Right lobe of liver (tissue), 6 donors: ENCODE measurements around the gene NCF2. TPM values are rescaled to one million over a fixed set of nuclear protein-coding genes. Genes with fewer than 3 reads are reported as not detected.

Source experiments
- ATAC-seq, 4 donors: fragments of 200-7000 bp; cut with Tn5 transposase; one replicate each; pipeline ENCODE4 v1.9.1; 2020; ENCODE audit warnings: mild to moderate bottlenecking in 4 of 4, moderate library complexity in 4 of 4
- DNase-seq, 3 donors: peaks; one replicate each; pipeline ENCODE4 v3.0.0-alpha.2; 2020
- H3K27ac ChIP-seq, 3 donors: fragments of 200-600 bp; one replicate each; pipeline ENCODE4 v1.8.0; 2022
- H3K27me3 ChIP-seq, 2 donors: fragments of 200-600 bp; one replicate each; pipeline ENCODE4 v1.8.0; 2022
- H3K36me3 ChIP-seq, 4 donors: fragments of 200-600 bp; sonication (generic) in 1 of 4; one replicate each; pipeline versions ENCODE4 v1.5.1 to v1.8.0; 2017 to 2022; ENCODE audit warnings: control low read depth in 1 of 4
- H3K4me1 ChIP-seq, 4 donors: fragments of 200-600 bp; sonication (generic) in 1 of 4; one replicate each; pipeline versions ENCODE4 v1.5.1 to v1.8.0; 2017 to 2022; ENCODE audit warnings: control low read depth in 1 of 4
- H3K4me3 ChIP-seq, 3 donors: fragments of 200-600 bp; one replicate each; pipeline ENCODE4 v1.8.0; 2022
- H3K9me3 ChIP-seq, 4 donors: fragments of 200-600 bp; sonication (generic) in 1 of 4; one replicate each; pipeline versions ENCODE4 v1.5.1 to v1.8.0; 2017 to 2022; ENCODE audit warnings: control low read depth in 1 of 4
- CTCF ChIP-seq, 4 donors: fragments of 200-600 bp in 3 of 4; fragments of 450-650 bp in 1 of 4; IDR thresholded peaks; one replicate each; pipeline versions ENCODE4 v1.5.1 to v1.8.0; 2016 to 2022; ENCODE audit warnings: antibody characterized with exemption in 4 of 4, mild to moderate bottlenecking in 2 of 4
- POLR2A ChIP-seq: fragments of 450-650 bp; IDR thresholded peaks from one replicate; pipeline ENCODE4 v1.6.1; 2017; ENCODE audit warnings: antibody characterized with exemption, mild to moderate bottlenecking
- WGBS: methylation state at CpG from one replicate; pipeline ENCODE4 v1.1.6; 2018; ENCODE audit warnings: low coverage, low lambda C conversion rate; ENCODE audit not compliant: insufficient coverage; ENCODE audit errors: missing lambda C conversion rate; 5-methylcytosine and 5-hydroxymethylcytosine counted together
- intact Hi-C, 2 donors: fragments of 100-400 bp; cut with DNase I; formaldehyde crosslinking; loops; one replicate each; pipeline versions ENCODE4 v1.11.2 to v1.14.1; 2022
- total RNA-seq, 6 experiments: library from RNA; depleted of rRNA in 2 of 6; stranded (reverse); fragments of >200 nt in 2 of 6; fragmentation: NEBNext Ultra II Directional in 3 of 6; extraction: Animal tissue kit (Norgen Biotek cat#: 25700) in 3 of 6; gene quantifications; one replicate each; pipeline versions ENCODE4 v1.1.0 to v1.2.4, GENCODE V29; 2016 to 2023
- donor health status: DM: no; HTN: yes; CAD: no.
- donor health status: DM: no; HTN: no; CAD: no.
- donor health status: DM: no; HTN: no; CAD: no.
- donor health status: DM: no; HTN: yes; CAD: no.
- donor health status: DM: no; HTN: yes; CAD: no.

NCF2 gene
- total RNA-seq, 6 experiments from 2014 or later: 3.0 to 11.4 (median 7.9) TPM

- DNase-seq (no peak), ATAC-seq (no peak)
- no peaks in the 10 kb centered on the region for H3K27me3 ChIP-seq
- H3K36me3 ChIP-seq: no peaks in the 10 kb centered on the region
- no peaks in the 10 kb centered on the region for H3K4me1 ChIP-seq
- intact Hi-C loops: no loop called here
- no peak for TF ChIP-seq CTCF (IDR thresholded peaks at IDR 0.05)
- H3K4me3 ChIP-seq: no peak overlapping the region
- WGBS: 70% methylated on average over 6 of the region's 12 CpGs
- H3K27ac ChIP-seq: no peak overlapping the region
- no peaks in the 10 kb centered on the region for H3K9me3 ChIP-seq
These were observed 8.1 kb downstream of the NCF2 start for GRCh38 chr1:183582021-183582713.

DNA sequence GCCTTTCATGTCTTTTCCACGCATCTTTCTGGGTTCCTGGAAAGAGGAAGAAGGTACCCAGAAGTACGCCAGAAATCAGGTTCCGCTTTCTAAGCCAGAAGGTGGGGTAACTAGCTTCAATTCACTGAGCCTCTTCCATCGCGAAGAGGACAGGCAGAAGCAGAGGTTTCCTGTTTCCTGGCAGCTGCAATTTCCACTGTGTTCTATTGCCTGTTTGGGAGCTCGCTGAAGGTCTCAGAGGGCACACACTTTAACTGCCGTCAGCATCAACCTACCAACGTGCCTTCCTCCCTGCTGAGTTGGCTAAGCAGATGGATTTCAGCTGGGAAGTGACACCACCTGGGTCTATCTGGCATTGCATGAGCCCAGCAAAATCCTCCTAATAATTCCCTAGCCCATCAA lies 10.0 kb downstream of the NCF2 start:
- Histone ChIP-seq H3K27me3 (no peaks in the 10 kb centered on the region), H3K36me3 (no peaks in the 10 kb centered on the region), H3K4me3 (no peak overlapping the region), H3K27ac (no peak overlapping the region), H3K4me1 (no peaks in the 10 kb centered on the region), H3K9me3 (no peaks in the 10 kb centered on the region)
- DNase-seq (no peak), ATAC-seq (peak; percentile 74 to 86 (median 79))
- 33% methylated on average over 8 of the region's 8 CpGs for WGBS
- TF ChIP-seq CTCF (IDR thresholded peaks at IDR 0.05): peak in 3 of 4 donors; percentile 4 to 27 (median 9)
- no peak for TF ChIP-seq POLR2A
- intact Hi-C loops: no loop called here

GRCh38 chr1:183578856-183579255 lies 11.4 kb downstream of the NCF2 start:
- intact Hi-C loops: no loop called here
- Histone ChIP-seq H3K9me3 (no peaks in the 10 kb centered on the region), H3K27me3 (no peaks in the 10 kb centered on the region), H3K4me3 (no peak overlapping the region), H3K36me3 (no peaks in the 10 kb centered on the region), H3K27ac (no peak overlapping the region), H3K4me1 (no peaks in the 10 kb centered on the region)
- 40% methylated on average over 1 of the region's 2 CpGs for WGBS
- ATAC-seq (no peak), DNase-seq (no peak)
- no peak for TF ChIP-seq CTCF (IDR thresholded peaks at IDR 0.05)
- no peak for TF ChIP-seq POLR2A

GRCh38 chr1:183577897-183578465 lies 12.3 kb downstream of the NCF2 start:
- Histone ChIP-seq H3K9me3 (no peaks in the 10 kb centered on the region), H3K27me3 (no peaks in the 10 kb centered on the region), H3K4me1 (no peaks in the 10 kb centered on the region), H3K36me3 (no peaks in the 10 kb centered on the region), H3K4me3 (no peak overlapping the region), H3K27ac (no peak overlapping the region)
- intact Hi-C loops: no loop called here
- WGBS: 75% methylated on average over 5 of the region's 7 CpGs
- DNase-seq: no peak
- no peak for ATAC-seq
- no peak for TF ChIP-seq POLR2A
- TF ChIP-seq CTCF (IDR thresholded peaks at IDR 0.05): no peak
